Thoracic aorta (tissue), 2 donors: ENCODE results near the gene CRYM. TPM values are rescaled to one million over a fixed set of nuclear protein-coding genes. Genes with fewer than 3 reads are reported as not detected.

Experiments
- ATAC-seq: fragments of 150-250 bp; one replicate; pipeline ENCODE4 v1.8.0; 2017; ENCODE audit warnings: low read depth; ENCODE audit not compliant: insufficient number of reproducible peaks, low FRiP score
- DNase-seq: peaks from one replicate; pipeline ENCODE4 v3.0.0-alpha.2; 2020; ENCODE audit warnings: low spot score
- H3K27ac ChIP-seq, 2 donors: fragments of 200-600 bp; sonication (generic); 1 replicate in 1 of 2; 2 replicates in 1 of 2; pipeline ENCODE4 v1.5.1; 2016; ENCODE audit warnings: mild to moderate bottlenecking in 2 of 2, moderate library complexity in 2 of 2
- H3K27me3 ChIP-seq: fragments of 200-600 bp; sonication (generic); replicated peaks from 2 replicates; pipeline ENCODE4 v1.6.0; 2016; ENCODE audit warnings: mild to moderate bottlenecking; ENCODE audit not compliant: insufficient read depth
- H3K36me3 ChIP-seq: fragments of 200-600 bp; sonication (generic); one replicate; pipeline ENCODE4 v1.5.1; 2016
- H3K4me1 ChIP-seq, 2 donors: fragments of 200-600 bp; sonication (generic); 1 replicate in 1 of 2; 2 replicates in 1 of 2; pipeline versions ENCODE4 v1.5.1 to v1.6.0; 2016; ENCODE audit warnings: low read depth in 2 of 2, mild to moderate bottlenecking in 1 of 2; ENCODE audit not compliant: control insufficient read depth in 1 of 2
- H3K4me3 ChIP-seq: fragments of 200-600 bp; sonication (generic); 2 replicates; pipeline ENCODE4 v1.5.1; 2016; ENCODE audit warnings: mild to moderate bottlenecking
- H3K9me3 ChIP-seq: fragments of 200-600 bp; sonication (generic); 2 replicates; pipeline ENCODE4 v1.5.1; 2016
- CTCF ChIP-seq: fragments of 200-600 bp; sonication (generic); IDR thresholded peaks from one replicate; pipeline ENCODE4 v1.5.1; 2019; ENCODE audit warnings: antibody characterized with exemption
- total RNA-seq, 2 donors: library from RNA; depleted of rRNA; stranded (reverse); fragments of >200 nt; gene quantifications; one replicate each; pipeline versions ENCODE4 v1.1.0 to v1.2.3, GENCODE V29; 2016

The CRYM gene
- total RNA-seq, 2 donors from 2014 or later = not detected

DNA sequence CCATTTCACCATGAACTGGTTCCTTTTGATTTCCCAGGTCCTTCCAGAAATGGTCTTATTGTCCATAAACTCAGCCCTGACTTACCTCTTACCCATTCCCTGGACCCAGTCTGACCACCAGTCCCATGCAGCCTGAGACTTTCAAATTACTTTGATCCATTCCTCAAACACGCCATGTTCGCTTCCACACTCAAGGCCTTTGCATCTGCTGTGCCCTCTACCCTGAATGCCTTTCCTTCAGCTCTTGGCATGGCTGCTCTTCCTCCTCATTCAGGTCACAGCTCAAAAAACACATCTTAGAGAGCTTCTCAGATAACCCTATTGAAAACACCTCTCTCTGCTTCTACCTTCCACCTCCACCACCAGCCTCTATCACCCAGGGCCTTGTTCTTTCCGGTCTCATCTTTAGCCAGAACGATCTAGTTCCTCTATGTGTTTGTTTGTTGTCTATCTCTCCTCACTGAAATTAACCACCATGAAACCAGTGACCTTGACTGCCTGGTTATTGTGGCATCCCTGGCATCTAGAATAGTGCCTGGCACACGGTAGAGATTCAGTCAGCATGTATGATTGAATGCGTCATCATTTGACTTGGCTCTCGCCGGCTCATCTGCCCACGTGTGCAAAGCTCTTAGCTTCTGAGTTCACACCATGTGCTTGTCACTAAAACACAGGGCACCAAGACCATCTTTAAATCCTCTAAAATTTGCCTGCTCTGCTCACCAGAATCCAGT is 12.8 kb downstream of the CRYM start:
- Histone ChIP-seq H3K36me3 (no peaks in the 10 kb centered on the region), H3K27me3 (no peaks in the 10 kb centered on the region), H3K4me1 (peaks cover 2 to 14% of the 10 kb centered on the region in 2 donors), H3K4me3 (no peak overlapping the region), H3K9me3 (no peaks in the 10 kb centered on the region), H3K27ac (no peak overlapping the region)
- DNase-seq (no peak), ATAC-seq (no peak)
- no peak for TF ChIP-seq CTCF

- Histone ChIP-seq H3K9me3 (no peaks in the 10 kb centered on the region), H3K27me3 (no peaks in the 10 kb centered on the region), H3K27ac (no peak overlapping the region), H3K4me1 (peaks cover 2 to 14% of the 10 kb centered on the region in 2 donors), H3K36me3 (no peaks in the 10 kb centered on the region), H3K4me3 (no peak overlapping the region)
- no peak for TF ChIP-seq CTCF
- no peak for ATAC-seq
- no peak for DNase-seq
Measured at GRCh38 chr16:21264571-21265036, 13.5 kb downstream of the CRYM start.

- ATAC-seq = no peak
- Histone ChIP-seq H3K36me3 (no peaks in the 10 kb centered on the region), H3K9me3 (no peaks in the 10 kb centered on the region), H3K4me3 (no peak overlapping the region), H3K4me1 (peaks cover 2 to 14% of the 10 kb centered on the region in 2 donors), H3K27me3 (no peaks in the 10 kb centered on the region), H3K27ac (no peak overlapping the region)
- DNase-seq = no peak
- no peak for TF ChIP-seq CTCF
Measured at GRCh38 chr16:21263640-21264570, 14.2 kb downstream of the CRYM start.

- no peak for DNase-seq
- Histone ChIP-seq H3K9me3 (no peaks in the 10 kb centered on the region), H3K4me3 (no peak overlapping the region), H3K4me1 (peaks cover 2 to 14% of the 10 kb centered on the region in 2 donors), H3K36me3 (no peaks in the 10 kb centered on the region), H3K27ac (no peak overlapping the region), H3K27me3 (no peaks in the 10 kb centered on the region)
- TF ChIP-seq CTCF = no peak
- no peak for ATAC-seq
Measured at GRCh38 chr16:21262779-21263639, 15.1 kb downstream of the CRYM start.
